K562 (cell line): Measurements from ENCODE around the gene DTNBP1. TPM values are rescaled to one million over a fixed set of nuclear protein-coding genes. Genes with fewer than 3 reads are reported as not detected.

ENCODE experiments used
- MGA ChIP-seq: fragments of 450-650 bp; IDR thresholded peaks from 2 replicates; pipeline ENCODE4 v1.6.1; 2016; ENCODE audit warnings: mild to moderate bottlenecking, moderate library complexity
- MXI1 ChIP-seq: IDR thresholded peaks from 2 replicates; pipeline ENCODE4 v1.6.1; 2011; ENCODE audit warnings: low read depth, mild to moderate bottlenecking, improper control_type of control experiment, low read length
- NR1H2 ChIP-seq: sonication (generic); formaldehyde crosslinking; IDR thresholded peaks from 2 replicates; pipeline ENCODE4 v1.4.0; 2020; ENCODE audit warnings: mild to moderate bottlenecking, missing genetic modification reagents
- YY1 ChIP-seq, 3 experiments: IDR thresholded peaks; 2 replicates each; pipeline ENCODE4 v1.6.1; 2011; ENCODE audit warnings: low read length in 2 of 3, mild to moderate bottlenecking in 2 of 3, moderate library complexity in 2 of 3, borderline replicate concordance in 1 of 3, control low read depth in 1 of 3, low read depth in 1 of 3; ENCODE audit not compliant: insufficient read depth in 3 of 3, insufficient replicate concordance in 2 of 3, control insufficient read depth in 1 of 3, insufficient read length in 1 of 3; ENCODE audit errors: extremely low read depth in 1 of 3
- ZNF165 ChIP-seq: fragments of 250-450 bp; sonication (Bioruptor Pico); IDR thresholded peaks from 2 replicates; pipeline ENCODE4 v1.4.0; 2020; ENCODE audit warnings: borderline replicate concordance
- polyA plus RNA-seq, 8 experiments: library from polyadenylated mRNA; depleted of rRNA in 4 of 8; stranded (reverse) in 5 of 8; unstranded in 3 of 8; fragments of >200 nt; fragmentation: Nextera tagmentation in 2 of 8; fragmentation: Illumina TruSeq in 1 of 8; extraction: Ambion mirVana in 2 of 8; extraction: Trizol in 1 of 8; gene quantifications; 2 replicates each; pipeline versions ENCODE4 v1.2.1 to v1.2.3, GENCODE V29; 2011 to 2014; ENCODE audit warnings: inconsistent platforms in 1 of 8, missing spikeins in 1 of 8
- total RNA-seq, 7 experiments: library from RNA; depleted of rRNA in 6 of 7; stranded (reverse); fragments of >200 nt in 6 of 7; fragmentation: Illumina TruSeq in 2 of 7; extraction: Trizol in 2 of 7; gene quantifications; 2 replicates each; pipeline versions ENCODE4 v1.2.1 to v1.2.3, GENCODE V29; 2011 to 2021; ENCODE audit warnings: low replicate concordance in 1 of 7

Gene DTNBP1
- total and polyA plus RNA-seq, 9 of the 15 experiments (the other 6 are each of a cell fraction or from before 2014, with no cell fraction given), result 16.7 to 54.5 (median 21.4) TPM

GRCh38 chr6:15528870-15529269 lies 134.0 kb downstream of the DTNBP1 start (continued):
- no peak for TF ChIP-seq MGA
- TF ChIP-seq YY1 (IDR thresholded peaks at IDR 0.05; ENCODE audit: borderline replicate concordance in 1 of 3, control insufficient read depth in 1 of 3, extremely low read depth in 1 of 3, insufficient read depth in 3 of 3, insufficient read length in 1 of 3, insufficient replicate concordance in 2 of 3, low read depth in 1 of 3, low read length in 2 of 3), result no peak
- no peak for TF ChIP-seq NR1H2
- TF ChIP-seq ZNF165 (CRISPR knock-in tag), result no peak
- no peak for TF ChIP-seq MXI1
